ENCODE measurements around the gene NFIB.

- TF ChIP-seq CTCF (conservative IDR thresholded peaks at IDR 0.05) (no peak), EZH2 (IDR thresholded peaks at IDR 0.05; ENCODE audit: low read depth) (no peak)
Measured at GRCh38 chr9:14343261-14344031, 29.5 kb upstream of the NFIB start.

Measured in PC-9 (cell line).